SK-MEL-5 (cell line): ENCODE results near the gene KLHL26. TPM values are rescaled to one million over a fixed set of nuclear protein-coding genes. Genes with fewer than 3 reads are reported as not detected.

ENCODE experiments used
- DNase-seq: peaks from one replicate; pipeline ENCODE4 v3.0.0-alpha.2; 2016; ENCODE audit warnings: low read depth, low spot score
- in situ Hi-C: cut with HindIII; loops from 2 replicates; pipeline ENCODE4 v1.10.0; 2016; ENCODE audit warnings: low sequenced_read_pairs, high pct_unique_total_duplicates, low pct_unique_long_range_greater_than_20kb
- total RNA-seq: library from RNA; depleted of rRNA; stranded (reverse); fragments of >200 nt; shearing (Covaris generic); gene quantifications from 2 replicates; pipeline ENCODE4 v1.2.3, GENCODE V29; 2014

The KLHL26 gene
- total RNA-seq, 1 experiment from 2014 or later, result 0.77 TPM

GRCh38 chr19:18610245-18610555, 26.6 kb upstream of the KLHL26 start:
- no peak for DNase-seq
- in situ Hi-C loops, result no loop called here

GRCh38 chr19:18610556-18611326, 26.1 kb upstream of the KLHL26 start:
- in situ Hi-C loops, result no loop called here
- no peak for DNase-seq

- no peak for DNase-seq
- in situ Hi-C loops, result no loop called here
These were observed 25.3 kb upstream of the KLHL26 start for GRCh38 chr19:18611327-18612050.

GRCh38 chr19:18612051-18612771, 24.6 kb upstream of the KLHL26 start:
- no peak for DNase-seq
- in situ Hi-C loops, result no loop called here

GRCh38 chr19:18612772-18613588, 23.8 kb upstream of the KLHL26 start, which contains the start of gene TMEM59L:
Gene TMEM59L (plus strand): TSS chr19:18612870. CDS start chr19:18612959, 89 bp downstream.
- no peak for DNase-seq
- in situ Hi-C loops, result no loop called here

GRCh38 chr19:18613589-18614234, 23.1 kb upstream of the KLHL26 start:
- in situ Hi-C loops, result no loop called here
- no peak for DNase-seq

- DNase-seq, result no peak
- in situ Hi-C loops, result no loop called here
These were observed 20.8 kb upstream of the KLHL26 start for GRCh38 chr19:18616023-18616422.

GRCh38 chr19:18617562-18617961, 19.3 kb upstream of the KLHL26 start:
- in situ Hi-C loops, result no loop called here
- no peak for DNase-seq

GRCh38 chr19:18618236-18618635, 18.6 kb upstream of the KLHL26 start:
- in situ Hi-C loops, result no loop called here
- no peak for DNase-seq

- DNase-seq, result no peak
- in situ Hi-C loops, result no loop called here
These were observed 16.5 kb upstream of the KLHL26 start for GRCh38 chr19:18620311-18620710.

- in situ Hi-C loops, result no loop called here
- no peak for DNase-seq
These were observed 15.9 kb upstream of the KLHL26 start for GRCh38 chr19:18620902-18621301.

- DNase-seq, result no peak
- in situ Hi-C loops, result no loop called here
These were observed 9.9 kb upstream of the KLHL26 start for GRCh38 chr19:18626906-18627305.

GRCh38 chr19:18629166-18630088, 7.4 kb upstream of the KLHL26 start:
- DNase-seq, result no peak
- in situ Hi-C loops, result no loop called here

GRCh38 chr19:18633321-18633720, 3.5 kb upstream of the KLHL26 start:
- in situ Hi-C loops, result no loop called here
- DNase-seq, result no peak

GRCh38 chr19:18634612-18635297, 2.1 kb upstream of the KLHL26 start:
- no peak for DNase-seq

GRCh38 chr19:18635831-18636182, 1.0 kb upstream of the KLHL26 start:
- no peak for DNase-seq
- in situ Hi-C loops, result no loop called here

More at GRCh38 chr19:18634612-18635297, 2.1 kb upstream of the KLHL26 start:
- in situ Hi-C loops, result no loop called here
